ENCODE measurements around the gene MDK.

The MDK gene

DNA sequence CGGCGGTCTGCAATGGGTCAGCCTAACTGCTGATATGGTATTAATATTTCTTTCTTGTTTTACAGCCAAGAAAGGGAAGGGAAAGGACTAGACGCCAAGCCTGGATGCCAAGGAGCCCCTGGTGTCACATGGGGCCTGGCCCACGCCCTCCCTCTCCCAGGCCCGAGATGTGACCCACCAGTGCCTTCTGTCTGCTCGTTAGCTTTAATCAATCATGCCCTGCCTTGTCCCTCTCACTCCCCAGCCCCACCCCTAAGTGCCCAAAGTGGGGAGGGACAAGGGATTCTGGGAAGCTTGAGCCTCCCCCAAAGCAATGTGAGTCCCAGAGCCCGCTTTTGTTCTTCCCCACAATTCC lies 1.9 kb downstream of the MDK start:
- Histone ChIP-seq H4K20me1 (ENCODE audit: control insufficient read depth, insufficient read depth, low read depth, low read length) (no peaks in the 10 kb centered on the region), H3K27ac (ENCODE audit: low read depth, low read length) (no peak overlapping the region), H3K9me2 (replicated peaks; ENCODE audit: control insufficient read depth, low read length) (no peaks in the 10 kb centered on the region), H3K79me2 (ENCODE audit: control insufficient read depth, low read length) (no peaks in the 10 kb centered on the region), H3K27me3 (ENCODE audit: control insufficient read depth, low read length) (peaks cover 41% of the 10 kb centered on the region), H3K4me1 (ENCODE audit: control insufficient read depth, low read length) (peaks cover 21% of the 10 kb centered on the region), H3K4me2 (ENCODE audit: low read length) (no peak overlapping the region), H3K9me3 (ENCODE audit: control insufficient read depth, insufficient read depth, low read length) (no peaks in the 10 kb centered on the region), H3K36me3 (ENCODE audit: control insufficient read depth, low read length) (no peaks in the 10 kb centered on the region; the same call in 1 of the 2 replicates), H3K4me3 (ENCODE audit: low read length) (no peak overlapping the region), H3F3A (ENCODE audit: control insufficient read depth, insufficient read depth) (no peaks in the 10 kb centered on the region)
- TF ChIP-seq CTCF (IDR thresholded peaks at IDR 0.05; ENCODE audit: low read depth, low read length, poor library complexity, severe bottlenecking) = peak; percentile 27
- TF ChIP-seq EZH2phosphoT487 (IDR thresholded peaks at IDR 0.05; ENCODE audit: borderline replicate concordance, low read length) = no peak

- Histone ChIP-seq H4K20me1 (ENCODE audit: control insufficient read depth, insufficient read depth, low read depth, low read length) (no peaks in the 10 kb centered on the region), H3K36me3 (ENCODE audit: control insufficient read depth, low read length) (no peaks in the 10 kb centered on the region), H3K27ac (ENCODE audit: low read depth, low read length) (no peak overlapping the region), H3K79me2 (ENCODE audit: control insufficient read depth, low read length) (no peaks in the 10 kb centered on the region), H3K4me1 (ENCODE audit: control insufficient read depth, low read length) (peaks cover 21% of the 10 kb centered on the region), H3K4me3 (ENCODE audit: low read length) (no peak overlapping the region), H3K9me3 (ENCODE audit: control insufficient read depth, insufficient read depth, low read length) (no peaks in the 10 kb centered on the region), H3K27me3 (ENCODE audit: control insufficient read depth, low read length) (peaks cover 48% of the 10 kb centered on the region), H3K9me2 (replicated peaks; ENCODE audit: control insufficient read depth, low read length) (no peaks in the 10 kb centered on the region), H3F3A (ENCODE audit: control insufficient read depth, insufficient read depth) (no peaks in the 10 kb centered on the region; the same call in 1 of the 2 replicates), H3K4me2 (ENCODE audit: low read length) (no peak overlapping the region)
- TF ChIP-seq CTCF (IDR thresholded peaks at IDR 0.05; ENCODE audit: low read depth, low read length, poor library complexity, severe bottlenecking) (no peak), EZH2phosphoT487 (IDR thresholded peaks at IDR 0.05; ENCODE audit: borderline replicate concordance, low read length) (no peak)
Observed at GRCh38 chr11:46383974-46384701, 2.7 kb downstream of the MDK start.

DNA sequence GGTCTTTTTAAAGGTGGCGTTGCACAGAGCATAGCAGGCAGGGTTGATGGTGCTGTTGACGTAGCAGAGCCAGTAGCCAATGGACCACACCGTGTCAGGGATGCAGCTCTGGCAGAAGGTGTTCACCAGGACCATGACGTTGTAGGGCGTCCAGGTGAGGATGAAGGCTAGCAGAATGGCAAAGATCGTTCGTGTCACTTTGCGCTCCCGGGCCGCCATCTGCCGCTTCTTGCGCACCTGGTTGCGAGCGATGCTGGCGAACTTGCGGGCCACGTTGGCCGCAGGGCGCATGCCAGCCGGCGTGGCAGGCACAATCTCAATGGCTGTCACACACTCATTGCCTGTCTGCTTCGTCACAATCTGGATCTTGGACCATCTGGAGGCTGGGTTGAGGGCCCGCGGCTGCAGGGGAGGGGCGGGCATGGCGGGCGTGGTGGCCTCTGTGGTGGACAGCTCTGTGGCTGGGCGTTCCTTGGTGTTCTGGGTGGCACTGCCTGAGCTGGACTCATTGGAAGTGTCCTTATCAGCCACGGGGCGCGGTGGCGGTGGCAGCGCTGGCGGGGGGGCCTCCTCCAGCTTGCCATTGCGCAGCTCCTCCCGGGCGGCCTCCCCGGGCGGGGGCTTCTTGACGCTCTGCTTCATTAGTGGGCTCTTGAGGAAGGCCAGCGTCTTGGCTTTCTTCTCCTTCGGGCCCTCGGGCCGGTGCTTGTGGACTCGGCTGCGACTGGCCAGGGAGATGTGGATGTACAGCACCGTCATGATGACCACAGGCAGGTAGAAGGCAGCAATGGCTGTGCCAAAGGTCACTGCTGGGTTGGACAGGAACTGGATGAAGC lies 3.9 kb downstream of the MDK start:
- H3K27me3 ChIP-seq (ENCODE audit: control insufficient read depth, low read length) = peaks cover 60% of the 10 kb centered on the region

More for the DNA sequence above, 3.9 kb downstream of the MDK start:
- Histone ChIP-seq H3K9me3 (ENCODE audit: control insufficient read depth, insufficient read depth, low read length) (no peaks in the 10 kb centered on the region), H3K36me3 (ENCODE audit: control insufficient read depth, low read length) (no peaks in the 10 kb centered on the region), H3K4me2 (ENCODE audit: low read length) (no peak overlapping the region), H3K9me2 (replicated peaks; ENCODE audit: control insufficient read depth, low read length) (no peaks in the 10 kb centered on the region), H3K79me2 (ENCODE audit: control insufficient read depth, low read length) (no peaks in the 10 kb centered on the region), H3K27ac (ENCODE audit: low read depth, low read length) (no peak overlapping the region), H3K4me1 (ENCODE audit: control insufficient read depth, low read length) (peaks cover 30% of the 10 kb centered on the region), H4K20me1 (ENCODE audit: control insufficient read depth, insufficient read depth, low read depth, low read length) (no peaks in the 10 kb centered on the region; the same call in 1 of the 2 replicates), H3K4me3 (ENCODE audit: low read length) (no peak overlapping the region), H3F3A (ENCODE audit: control insufficient read depth, insufficient read depth) (no peaks in the 10 kb centered on the region; the same call in 1 of the 2 replicates)
- TF ChIP-seq EZH2phosphoT487 (IDR thresholded peaks at IDR 0.05; ENCODE audit: borderline replicate concordance, low read length) = no peak
